H9 (cell line): ENCODE results near the gene KRTAP9-1. TPM values are rescaled to one million over a fixed set of nuclear protein-coding genes. Genes with fewer than 3 reads are reported as not detected.

ENCODE experiments used
- DNase-seq: peaks from one replicate; pipeline ENCODE4 v3.0.0-alpha.2; 2017
- H2AFZ ChIP-seq: one replicate; pipeline ENCODE4 v1.6.1; 2013; ENCODE audit warnings: mild to moderate bottlenecking, low read length, control low read depth, moderate library complexity
- H2AK5ac ChIP-seq: 2 replicates; pipeline ENCODE4 v1.6.1; 2013; ENCODE audit warnings: low read length, control low read depth, mixed read lengths; ENCODE audit not compliant: insufficient read length
- H2BK120ac ChIP-seq: one replicate; pipeline ENCODE4 v1.6.1; 2013; ENCODE audit warnings: low read depth, mild to moderate bottlenecking, low read length, control low read depth, inconsistent platforms; ENCODE audit not compliant: poor library complexity, severe bottlenecking
- H2BK12ac ChIP-seq: 2 replicates; pipeline ENCODE4 v1.6.1; 2013; ENCODE audit warnings: low read length, control low read depth, mixed read lengths, low read depth; ENCODE audit not compliant: insufficient read length
- H2BK15ac ChIP-seq: 2 replicates; pipeline ENCODE4 v1.6.1; 2013; ENCODE audit warnings: low read depth, low read length, control low read depth
- H2BK20ac ChIP-seq: one replicate; pipeline ENCODE4 v1.6.1; 2013; ENCODE audit warnings: low read depth, mild to moderate bottlenecking, low read length, control low read depth, inconsistent platforms; ENCODE audit not compliant: poor library complexity, severe bottlenecking
- H2BK5ac ChIP-seq: 2 replicates; pipeline ENCODE4 v1.6.1; 2013; ENCODE audit warnings: low read length, control low read depth, mixed read lengths; ENCODE audit not compliant: insufficient read length
- H3K14ac ChIP-seq: 2 replicates; pipeline ENCODE4 v1.6.1; 2013; ENCODE audit warnings: low read length, control low read depth; ENCODE audit not compliant: insufficient read depth
- H3K18ac ChIP-seq: 2 replicates; pipeline ENCODE4 v1.6.1; 2013; ENCODE audit warnings: low read depth, mild to moderate bottlenecking, mixed read lengths, low read length, control low read depth; ENCODE audit not compliant: insufficient read length
- H3K23ac ChIP-seq: 2 replicates; pipeline ENCODE4 v1.6.1; 2013; ENCODE audit warnings: low read length, control low read depth, mixed read lengths, low read depth; ENCODE audit not compliant: insufficient read length
- H3K23me2 ChIP-seq: 2 replicates; pipeline ENCODE4 v1.6.1; 2013; ENCODE audit warnings: low read depth, mild to moderate bottlenecking, mixed read lengths, low read length, control low read depth; ENCODE audit not compliant: insufficient read length, poor library complexity, severe bottlenecking
- H3K27ac ChIP-seq: 2 replicates; pipeline ENCODE4 v1.5.1; 2013; ENCODE audit warnings: low read length, control low read depth, mixed read lengths, low read depth; ENCODE audit not compliant: insufficient read length
- H3K27me3 ChIP-seq: 2 replicates; pipeline ENCODE4 v1.6.1; 2013; ENCODE audit warnings: low read length, control low read depth, inconsistent platforms; ENCODE audit not compliant: insufficient read depth
- H3K4ac ChIP-seq: 2 replicates; pipeline ENCODE4 v1.6.1; 2013; ENCODE audit warnings: low read depth, mild to moderate bottlenecking, control low read depth, inconsistent platforms, low read length, moderate library complexity
- H3K4me1 ChIP-seq: 2 replicates; pipeline ENCODE4 v1.6.1; 2013; ENCODE audit warnings: low read length, control low read depth, inconsistent platforms; ENCODE audit not compliant: insufficient read depth
- H3K4me2 ChIP-seq: 2 replicates; pipeline ENCODE4 v1.6.1; 2013; ENCODE audit warnings: low read length, control low read depth, mixed read lengths; ENCODE audit not compliant: insufficient read length, insufficient read depth
- H3K56ac ChIP-seq: 2 replicates; pipeline ENCODE4 v1.6.1; 2013; ENCODE audit warnings: low read depth, mild to moderate bottlenecking, mixed read lengths, low read length, control low read depth; ENCODE audit not compliant: insufficient read length
- H3K79me1 ChIP-seq: 2 replicates; pipeline ENCODE4 v1.6.1; 2013; ENCODE audit warnings: low read depth, mild to moderate bottlenecking, moderate library complexity, low read length, control low read depth, inconsistent platforms; ENCODE audit not compliant: insufficient read depth, poor library complexity, severe bottlenecking
- H3K79me2 ChIP-seq: 2 replicates; pipeline ENCODE4 v1.6.1; 2013; ENCODE audit warnings: low read length, control low read depth, inconsistent platforms; ENCODE audit not compliant: insufficient read depth
- H3K9ac ChIP-seq: 2 replicates; pipeline ENCODE4 v1.6.1; 2013; ENCODE audit warnings: low read length, control low read depth, mixed read lengths; ENCODE audit not compliant: insufficient read length; ENCODE audit errors: extremely low read depth
- H3K9me3 ChIP-seq: one replicate; pipeline ENCODE4 v1.6.1; 2013; ENCODE audit warnings: low read depth, low read length, inconsistent platforms; ENCODE audit not compliant: control insufficient read depth
- H3T11ph ChIP-seq: one replicate; pipeline ENCODE4 v1.6.1; 2013; ENCODE audit warnings: mild to moderate bottlenecking, low read length, control low read depth, inconsistent platforms
- H4K20me1 ChIP-seq: one replicate; pipeline ENCODE4 v1.6.1; 2013; ENCODE audit not compliant: control insufficient read depth, insufficient read length, insufficient read depth
- H4K5ac ChIP-seq: 2 replicates; pipeline ENCODE4 v1.6.1; 2013; ENCODE audit warnings: low read depth, mild to moderate bottlenecking, mixed read lengths, low read length, control low read depth; ENCODE audit not compliant: insufficient read length
- H4K8ac ChIP-seq: replicated peaks from 2 replicates; pipeline ENCODE4 v1.6.1; 2013; ENCODE audit warnings: low read length, control low read depth, mixed read lengths, low read depth; ENCODE audit not compliant: insufficient read length
- H4K91ac ChIP-seq: 2 replicates; pipeline ENCODE4 v1.6.1; 2013; ENCODE audit warnings: low read depth, mild to moderate bottlenecking, moderate library complexity, mixed read lengths, low read length, control low read depth; ENCODE audit not compliant: insufficient read length
- H3K27ac Mint-ChIP-seq, 3 experiments: 2 replicates in 2 of 3; 3 replicates in 1 of 3; pipeline ENCODE4 v1.8.0; 2020 to 2021; ENCODE audit warnings: mixed read lengths in 3 of 3, mild to moderate bottlenecking in 1 of 3, moderate library complexity in 1 of 3
- H3K27me3 Mint-ChIP-seq: 2 replicates; pipeline ENCODE4 v1.8.0; 2021; ENCODE audit warnings: low read depth, mild to moderate bottlenecking, moderate library complexity, mixed read lengths
- H3K36me3 Mint-ChIP-seq, 3 experiments: 2 replicates in 2 of 3; 3 replicates in 1 of 3; pipeline ENCODE4 v1.8.0; 2020 to 2021; ENCODE audit warnings: low read depth in 3 of 3, mixed read lengths in 3 of 3; ENCODE audit not compliant: insufficient read depth in 1 of 3
- H3K4me1 Mint-ChIP-seq, 2 experiments: 2 replicates each; pipeline ENCODE4 v1.8.0; 2020; ENCODE audit warnings: mixed read lengths in 2 of 2
- H3K4me3 Mint-ChIP-seq, 2 experiments: 2 replicates in 1 of 2; 3 replicates in 1 of 2; pipeline ENCODE4 v1.8.0; 2020 to 2021; ENCODE audit warnings: mild to moderate bottlenecking in 2 of 2, mixed read lengths in 2 of 2, moderate library complexity in 1 of 2
- H3K9me3 Mint-ChIP-seq, 2 experiments: 2 replicates in 1 of 2; 3 replicates in 1 of 2; pipeline ENCODE4 v1.8.0; 2020; ENCODE audit warnings: mild to moderate bottlenecking in 2 of 2, mixed read lengths in 2 of 2, moderate library complexity in 1 of 2
- CTCF ChIP-seq: fragments of 200-600 bp; sonication (generic); conservative IDR thresholded peaks from 3 replicates; pipeline ENCODE4 v1.8.0; 2021; ENCODE audit warnings: antibody characterized with exemption, mild to moderate bottlenecking
- WGBS: extraction: QIAGEN DNeasy Blood & Tissue Kit; methylation state at CpG from one replicate; pipeline ENCODE4 v1.1.7; 2013; ENCODE audit warnings: missing lambda C conversion rate, low lambda C conversion rate, mixed read lengths; ENCODE audit not compliant: insufficient read length; ENCODE audit errors: extremely low coverage; 5-methylcytosine and 5-hydroxymethylcytosine counted together
- total RNA-seq: library from RNA; stranded (reverse); gene quantifications from 2 replicates; pipeline ENCODE4 v1.2.1, GENCODE V29; 2021

Gene KRTAP9-1
- total RNA-seq, 1 experiment from 2014 or later = not detected

- Histone ChIP-seq H3K9me3 (no peaks in the 10 kb centered on the region), H3K18ac (no peak overlapping the region), H3K23me2 (no peaks in the 10 kb centered on the region), H3K27me3 (no peaks in the 10 kb centered on the region), H3K27ac (no peak overlapping the region), H2AFZ (no peak overlapping the region), H3K4ac (no peak overlapping the region), H2BK15ac (no peak overlapping the region), H3K79me2 (no peaks in the 10 kb centered on the region), H2BK120ac (no peak overlapping the region), H3K4me1 (no peaks in the 10 kb centered on the region), H4K91ac (no peak overlapping the region), H3K9ac (no peak overlapping the region), H3K23ac (no peak overlapping the region), H3K79me1 (no peaks in the 10 kb centered on the region), H3T11ph (no peak overlapping the region), H4K8ac (no peak overlapping the region), H2AK5ac (no peak overlapping the region), H3K4me2 (no peak overlapping the region), H2BK5ac (no peak overlapping the region), H3K56ac (no peak overlapping the region), H4K20me1 (no peaks in the 10 kb centered on the region), H2BK20ac (no peak overlapping the region), H3K14ac (no peak overlapping the region), H2BK12ac (no peak overlapping the region), H4K5ac (no peak overlapping the region)
- Mint-ChIP-seq H3K27me3 (peaks cover 2% of the 10 kb centered on the region), H3K4me3 (no peak overlapping the region), H3K4me1 (peaks cover 11 to 14% of the 10 kb centered on the region in 2 experiments), H3K9me3 (no peaks in the 10 kb centered on the region), H3K27ac (no peak overlapping the region; a peak in 2 of 7 replicates), H3K36me3 (no peaks in the 10 kb centered on the region)
- TF ChIP-seq CTCF = no peak
- no CpG with 5 or more reads among the region's 2 CpGs for WGBS
- DNase-seq = no peak
Measured at GRCh38 chr17:41186872-41187271, 2.8 kb upstream of the KRTAP9-1 start.
